HEK293T (cell line): Measurements from ENCODE around the gene KCNAB2.

Experiments used
- CTCF ChIA-PET: fragments of 350-600 bp; formaldehyde crosslinking; extraction: SDS; loops from one replicate; lab custom pipeline; 2021; ENCODE audit warnings: antibody characterized with exemption, inconsistent platforms; lab: Yijun Ruan, JAX
- POLR2A ChIA-PET: fragments of 350-600 bp; formaldehyde crosslinking; extraction: SDS; loops from one replicate; lab custom pipeline; 2020; ENCODE audit warnings: antibody characterized with exemption, inconsistent platforms; lab: Yijun Ruan, JAX
- DNase-seq: peaks from one replicate; pipeline ENCODE4 v3.0.0; 2012; ENCODE audit warnings: mixed read lengths; ENCODE audit errors: extremely low spot score
- ARNT ChIP-seq: fragments of 450-650 bp; IDR thresholded peaks from 2 replicates; pipeline ENCODE4 v1.6.1; 2017; ENCODE audit warnings: mild to moderate bottlenecking
- BHLHE40 ChIP-seq: fragments of 450-650 bp; IDR thresholded peaks from 2 replicates; pipeline ENCODE4 v1.6.1; 2016; ENCODE audit warnings: mild to moderate bottlenecking, moderate library complexity, borderline replicate concordance
- CTBP1 ChIP-seq: fragments of 450-650 bp; IDR thresholded peaks from 2 replicates; pipeline ENCODE4 v1.6.1; 2016; ENCODE audit warnings: borderline replicate concordance
- ELF4 ChIP-seq: fragments of 450-650 bp; IDR thresholded peaks from 2 replicates; pipeline ENCODE4 v1.6.1; 2017; ENCODE audit warnings: antibody characterized with exemption
- FOXA1 ChIP-seq: fragments of 450-650 bp; IDR thresholded peaks from 2 replicates; pipeline ENCODE4 v1.6.1; 2016; ENCODE audit warnings: mild to moderate bottlenecking
- FOXK2 ChIP-seq: fragments of 450-650 bp; IDR thresholded peaks from 2 replicates; pipeline ENCODE4 v1.6.1; 2016; ENCODE audit warnings: mild to moderate bottlenecking
- FOXM1 ChIP-seq: fragments of 450-650 bp; IDR thresholded peaks from 2 replicates; pipeline ENCODE4 v1.6.1; 2017; ENCODE audit warnings: mild to moderate bottlenecking, borderline replicate concordance
- HDGF ChIP-seq: fragments of 450-650 bp; IDR thresholded peaks from 2 replicates; pipeline ENCODE4 v1.6.1; 2017; ENCODE audit warnings: antibody characterized with exemption, borderline replicate concordance
- L3MBTL2 ChIP-seq: fragments of 450-650 bp; conservative IDR thresholded peaks from 2 replicates; pipeline ENCODE4 v1.6.1; 2016; ENCODE audit warnings: mild to moderate bottlenecking
- LEF1 ChIP-seq: fragments of 450-650 bp; IDR thresholded peaks from 2 replicates; pipeline ENCODE4 v1.6.1; 2017; ENCODE audit warnings: mild to moderate bottlenecking, borderline replicate concordance
- NFRKB ChIP-seq: fragments of 450-650 bp; IDR thresholded peaks from 2 replicates; pipeline ENCODE4 v1.6.1; 2016; ENCODE audit warnings: mild to moderate bottlenecking, moderate library complexity
- SP1 ChIP-seq: fragments of 450-650 bp; IDR thresholded peaks from 2 replicates; pipeline ENCODE4 v1.6.1; 2017
- SUZ12 ChIP-seq: fragments of 450-650 bp; IDR thresholded peaks from 2 replicates; pipeline ENCODE4 v1.6.1; 2016; ENCODE audit warnings: mild to moderate bottlenecking
- TARDBP ChIP-seq: fragments of 450-650 bp; IDR thresholded peaks from 2 replicates; pipeline ENCODE4 v1.6.1; 2016
- ZNF384 ChIP-seq: fragments of 450-650 bp; IDR thresholded peaks from 2 replicates; pipeline ENCODE4 v1.6.1; 2016
- TF ChIP-seq, protein P1 (sequence below): fragments of 450-650 bp; IDR thresholded peaks from 2 replicates; pipeline ENCODE4 v1.6.1; 2016

The KCNAB2 gene

GRCh38 chr1:6034750-6035096 lies 11.0 kb upstream of the KCNAB2 start:
- ChIA-PET CTCF (interaction anchor here (0.5 to 2.3 kb wide), 11 partner anchors 8 to 194 kb away, joined by 3 to 9 read pairs (median 4); no protein-coding TSS in a partner anchor), POLR2A (interaction anchor here (1.3 kb wide), 1 partner anchor 42 kb away, joined by 4 read pairs; the partner anchor contains the start of gene NPHP4)
- TF ChIP-seq NFRKB = no peak
- no peak for TF ChIP-seq FOXA1
- TF ChIP-seq CTBP1 = no peak
- no peak for TF ChIP-seq ZNF384
- TF ChIP-seq BHLHE40 = no peak
- TF ChIP-seq TARDBP = no peak
- no peak for TF ChIP-seq FOXM1
- no peak for TF ChIP-seq LEF1
- no peak for TF ChIP-seq L3MBTL2
- no peak for TF ChIP-seq SP1
- no peak for TF ChIP-seq ELF4
- no peak for TF ChIP-seq HDGF
- TF ChIP-seq SUZ12 = no peak
- TF ChIP-seq ARNT = no peak
- TF ChIP-seq, protein P1, sequence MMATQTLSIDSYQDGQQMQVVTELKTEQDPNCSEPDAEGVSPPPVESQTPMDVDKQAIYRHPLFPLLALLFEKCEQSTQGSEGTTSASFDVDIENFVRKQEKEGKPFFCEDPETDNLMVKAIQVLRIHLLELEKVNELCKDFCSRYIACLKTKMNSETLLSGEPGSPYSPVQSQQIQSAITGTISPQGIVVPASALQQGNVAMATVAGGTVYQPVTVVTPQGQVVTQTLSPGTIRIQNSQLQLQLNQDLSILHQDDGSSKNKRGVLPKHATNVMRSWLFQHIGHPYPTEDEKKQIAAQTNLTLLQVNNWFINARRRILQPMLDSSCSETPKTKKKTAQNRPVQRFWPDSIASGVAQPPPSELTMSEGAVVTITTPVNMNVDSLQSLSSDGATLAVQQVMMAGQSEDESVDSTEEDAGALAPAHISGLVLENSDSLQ = no peak
- TF ChIP-seq FOXK2 = no peak
- no peak for DNase-seq

DNA sequence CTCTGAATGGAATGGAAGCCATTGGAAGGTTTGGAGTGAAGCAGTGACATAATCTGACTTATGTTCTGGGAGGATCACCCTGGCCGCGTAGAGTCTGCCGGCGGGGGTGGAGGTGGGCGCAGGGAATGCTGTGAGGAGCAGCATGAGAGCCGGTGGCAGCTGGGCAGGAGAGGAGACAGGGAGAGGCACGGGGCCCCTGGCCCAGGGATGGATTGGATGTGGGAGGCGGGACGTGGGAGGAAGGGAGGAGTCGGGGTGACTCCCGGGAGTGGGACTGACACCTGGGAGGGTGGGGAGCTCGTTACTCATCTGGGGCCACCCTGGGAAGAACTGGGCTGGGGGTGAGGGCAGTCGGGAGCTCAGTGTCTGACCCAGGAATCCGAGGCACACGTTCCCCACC lies 10.4 kb upstream of the KCNAB2 start:
- no peak for DNase-seq
- ChIA-PET POLR2A (interaction anchor here (1.3 kb wide), 1 partner anchor 43 kb away, joined by 4 read pairs; the partner anchor contains the start of gene NPHP4), CTCF (interaction anchor here (0.8 to 2.3 kb wide), 2 partner anchors 14 to 27 kb away, joined by 4 to 9 read pairs; no protein-coding TSS in a partner anchor)
- TF ChIP-seq ARNT (no peak), ELF4 (no peak), CTBP1 (no peak), FOXK2 (no peak), SUZ12 (no peak), TARDBP (no peak), BHLHE40 (no peak), ZNF384 (no peak), HDGF (no peak), SP1 (no peak), FOXM1 (no peak), FOXA1 (no peak), NFRKB (no peak), L3MBTL2 (no peak), LEF1 (no peak)
- TF ChIP-seq, protein P1 = no peak

- ChIA-PET CTCF (interaction anchor here (0.6 to 2.3 kb wide), 3 partner anchors 13 to 450 kb away, joined by 3 to 9 read pairs (median 4); no protein-coding TSS in a partner anchor), POLR2A (no interaction called here)
- no peak for TF ChIP-seq FOXA1
- no peak for TF ChIP-seq LEF1
- TF ChIP-seq, protein P1 = no peak
- TF ChIP-seq TARDBP = no peak
- TF ChIP-seq L3MBTL2 = no peak
- no peak for TF ChIP-seq BHLHE40
- no peak for TF ChIP-seq ZNF384
- no peak for TF ChIP-seq FOXM1
- no peak for TF ChIP-seq NFRKB
- TF ChIP-seq ARNT = no peak
- no peak for TF ChIP-seq ELF4
- no peak for TF ChIP-seq SUZ12
- TF ChIP-seq HDGF = no peak
- TF ChIP-seq SP1 = no peak
- DNase-seq = no peak
These were observed 10.0 kb upstream of the KCNAB2 start for GRCh38 chr1:6035719-6036118.

DNA sequence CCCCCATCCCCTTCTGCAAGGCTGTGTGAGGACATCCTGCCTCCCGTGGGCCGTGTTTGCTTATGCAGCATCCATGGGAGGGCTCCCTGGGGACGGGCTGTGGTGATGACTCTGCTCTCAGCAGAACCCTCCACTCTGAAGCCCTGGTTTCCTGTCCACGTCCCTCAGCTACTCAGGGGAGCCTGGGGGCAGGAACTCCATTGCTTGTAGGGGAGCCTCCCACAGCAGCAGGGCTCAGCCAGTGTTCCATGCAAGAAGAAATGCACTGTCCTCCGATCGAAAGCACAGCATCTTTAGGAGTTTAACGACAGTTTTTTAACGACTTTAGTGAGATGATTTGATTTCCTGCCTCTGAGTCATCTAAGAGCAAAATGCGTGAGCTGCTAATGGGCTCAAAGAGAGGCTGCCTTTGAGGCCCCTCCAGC lies 8.3 kb upstream of the KCNAB2 start:
- no peak for TF ChIP-seq L3MBTL2
- TF ChIP-seq FOXK2 = no peak
- TF ChIP-seq HDGF = no peak
- no peak for TF ChIP-seq TARDBP
- TF ChIP-seq, protein P1 = no peak
- no peak for TF ChIP-seq ARNT
- CTCF ChIA-PET = no interaction called here
- DNase-seq = no peak
- POLR2A ChIA-PET = no interaction called here

DNA sequence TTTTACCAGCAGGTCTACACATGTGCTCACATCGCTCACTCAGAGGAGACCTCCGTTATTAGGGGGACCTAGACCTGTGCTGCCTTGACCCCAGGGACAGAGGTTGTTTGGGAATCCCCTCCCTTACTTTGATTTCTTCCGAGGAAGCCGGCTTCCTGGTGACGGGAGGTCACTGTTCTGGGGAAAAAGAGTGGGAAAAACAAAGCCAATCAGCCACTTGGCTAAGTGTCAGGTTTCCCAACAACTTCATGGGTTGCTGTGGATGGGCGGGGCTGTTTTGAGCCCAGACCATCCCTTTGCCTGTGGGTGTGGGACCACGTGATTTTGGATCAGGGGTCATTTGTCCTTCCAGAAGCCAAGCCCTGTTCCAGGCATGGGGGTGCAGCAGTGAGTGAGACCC lies 7.1 kb upstream of the KCNAB2 start:
- no peak for DNase-seq
- ChIA-PET CTCF (no interaction called here), POLR2A (no interaction called here)
- TF ChIP-seq ZNF384 (no peak), HDGF (no peak), ARNT (no peak), SUZ12 (no peak), L3MBTL2 (0 out of 2 replicates have a peak, but pooled peaks have one; percentile 19), FOXK2 (no peak), NFRKB (no peak), BHLHE40 (no peak)
- TF ChIP-seq, protein P1 = no peak
